Transverse colon (tissue), 4 donors: Measurements from ENCODE around the gene TMEM11.

Experiments
- POLR2A ChIP-seq: fragments of 450-650 bp; IDR thresholded peaks from one replicate; pipeline ENCODE4 v1.6.1; 2016; ENCODE audit warnings: antibody characterized with exemption, mild to moderate bottlenecking, moderate library complexity
- POLR2AphosphoS5 ChIP-seq, 3 donors: sonication (generic); formaldehyde crosslinking; IDR thresholded peaks; one replicate each; pipeline ENCODE4 v1.6.1; 2016; ENCODE audit warnings: antibody characterized with exemption in 3 of 3
- TF ChIP-seq, protein P1 (sequence below), 5 experiments: fragments of 200-600 bp in 3 of 5; fragments of 450-650 bp in 2 of 5; sonication (generic) in 3 of 5; IDR thresholded peaks; 1 replicate in 2 of 5; 2 replicates in 3 of 5; pipeline ENCODE4 v1.5.1; 2016 to 2017; ENCODE audit warnings: antibody characterized with exemption in 5 of 5, inconsistent platforms in 3 of 5, mild to moderate bottlenecking in 2 of 5, moderate library complexity in 1 of 5

DNA sequence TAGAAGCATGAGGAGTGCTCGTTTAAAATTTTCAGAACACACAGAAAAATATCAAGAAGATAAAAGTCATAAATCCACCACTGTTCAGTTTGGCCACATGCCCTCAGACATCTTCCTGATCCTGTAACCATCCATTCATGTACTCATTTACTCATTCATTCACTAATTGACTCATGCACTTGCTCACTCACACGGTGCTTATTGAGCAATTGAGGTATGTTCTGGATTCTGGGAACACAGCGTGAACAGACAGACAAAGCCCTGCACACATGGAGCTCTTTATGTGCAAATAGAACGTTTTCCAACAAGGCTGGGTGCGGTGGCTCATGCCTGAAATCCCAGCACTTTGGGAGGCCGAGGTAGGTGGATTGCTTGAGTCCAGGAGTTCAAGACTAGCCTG, 49.4 kb upstream of the TMEM11 start:
- TF ChIP-seq, protein P1, sequence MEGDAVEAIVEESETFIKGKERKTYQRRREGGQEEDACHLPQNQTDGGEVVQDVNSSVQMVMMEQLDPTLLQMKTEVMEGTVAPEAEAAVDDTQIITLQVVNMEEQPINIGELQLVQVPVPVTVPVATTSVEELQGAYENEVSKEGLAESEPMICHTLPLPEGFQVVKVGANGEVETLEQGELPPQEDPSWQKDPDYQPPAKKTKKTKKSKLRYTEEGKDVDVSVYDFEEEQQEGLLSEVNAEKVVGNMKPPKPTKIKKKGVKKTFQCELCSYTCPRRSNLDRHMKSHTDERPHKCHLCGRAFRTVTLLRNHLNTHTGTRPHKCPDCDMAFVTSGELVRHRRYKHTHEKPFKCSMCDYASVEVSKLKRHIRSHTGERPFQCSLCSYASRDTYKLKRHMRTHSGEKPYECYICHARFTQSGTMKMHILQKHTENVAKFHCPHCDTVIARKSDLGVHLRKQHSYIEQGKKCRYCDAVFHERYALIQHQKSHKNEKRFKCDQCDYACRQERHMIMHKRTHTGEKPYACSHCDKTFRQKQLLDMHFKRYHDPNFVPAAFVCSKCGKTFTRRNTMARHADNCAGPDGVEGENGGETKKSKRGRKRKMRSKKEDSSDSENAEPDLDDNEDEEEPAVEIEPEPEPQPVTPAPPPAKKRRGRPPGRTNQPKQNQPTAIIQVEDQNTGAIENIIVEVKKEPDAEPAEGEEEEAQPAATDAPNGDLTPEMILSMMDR (IDR thresholded peaks at IDR 0.05): no peak
- no peak for TF ChIP-seq POLR2A
- TF ChIP-seq POLR2AphosphoS5 (IDR thresholded peaks at IDR 0.05): no peak
